ENCODE data around the gene DAD1. TPM values are rescaled to one million over a fixed set of nuclear protein-coding genes. Genes with fewer than 3 reads are reported as not detected.
A peak's percentile ranks its signal among the peaks of the same experiment; 100 is the strongest.

Gene DAD1
- total RNA-seq, 1 experiment from 2014 or later: 166 TPM

DNA sequence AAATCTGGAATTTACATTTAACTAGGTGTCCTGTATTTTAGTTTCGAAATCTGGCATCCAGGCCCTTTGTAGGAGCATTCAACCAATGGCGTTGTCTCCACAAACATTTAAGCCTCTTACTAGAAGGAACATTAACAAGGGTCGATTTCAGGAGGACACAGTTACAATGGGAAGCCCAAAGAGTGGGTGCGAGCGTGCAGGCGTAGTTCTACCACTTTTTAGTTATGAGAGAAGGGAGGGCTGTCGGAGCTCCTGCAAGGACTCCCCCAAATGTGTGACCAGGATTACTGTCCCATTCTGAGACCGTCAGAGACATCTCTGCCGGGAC is 8.7 kb upstream of the DAD1 start:
- POLR2A ChIA-PET: interaction anchor here (0.6 to 5.4 kb wide), 15 partner anchors 10 to 527 kb away, joined by 3 to 116 read pairs (median 10); partner anchors contain the start of genes DAD1, OR6J1 and OXA1L
- H3K27ac Mint-ChIP-seq (ENCODE audit: low read depth, unreplicated experiment): peak overlapping the region; percentile 88

GRCh38 chr14:22597265-22597664 is 8.2 kb upstream of the DAD1 start:
- intact Hi-C loops (cut with micrococcal nuclease): no loop called here
- H3K4me1 Mint-ChIP-seq (ENCODE audit: insufficient read depth, unreplicated experiment): peaks cover 15% of the 10 kb centered on the region
- H3K27ac Mint-ChIP-seq (ENCODE audit: low read depth, unreplicated experiment): no peak overlapping the region
- peaks cover 37% of the 10 kb centered on the region for H3K27me3 Mint-ChIP-seq (ENCODE audit: insufficient read depth, unreplicated experiment)
- H3K36me3 Mint-ChIP-seq (ENCODE audit: insufficient read depth, unreplicated experiment): peaks cover 4% of the 10 kb centered on the region
- no TSS peak for BruUV-seq (replicated peaks)
- peak overlapping the region; percentile 97 for H3K4me3 Mint-ChIP-seq (ENCODE audit: unreplicated experiment)
- TF ChIP-seq, protein P1, sequence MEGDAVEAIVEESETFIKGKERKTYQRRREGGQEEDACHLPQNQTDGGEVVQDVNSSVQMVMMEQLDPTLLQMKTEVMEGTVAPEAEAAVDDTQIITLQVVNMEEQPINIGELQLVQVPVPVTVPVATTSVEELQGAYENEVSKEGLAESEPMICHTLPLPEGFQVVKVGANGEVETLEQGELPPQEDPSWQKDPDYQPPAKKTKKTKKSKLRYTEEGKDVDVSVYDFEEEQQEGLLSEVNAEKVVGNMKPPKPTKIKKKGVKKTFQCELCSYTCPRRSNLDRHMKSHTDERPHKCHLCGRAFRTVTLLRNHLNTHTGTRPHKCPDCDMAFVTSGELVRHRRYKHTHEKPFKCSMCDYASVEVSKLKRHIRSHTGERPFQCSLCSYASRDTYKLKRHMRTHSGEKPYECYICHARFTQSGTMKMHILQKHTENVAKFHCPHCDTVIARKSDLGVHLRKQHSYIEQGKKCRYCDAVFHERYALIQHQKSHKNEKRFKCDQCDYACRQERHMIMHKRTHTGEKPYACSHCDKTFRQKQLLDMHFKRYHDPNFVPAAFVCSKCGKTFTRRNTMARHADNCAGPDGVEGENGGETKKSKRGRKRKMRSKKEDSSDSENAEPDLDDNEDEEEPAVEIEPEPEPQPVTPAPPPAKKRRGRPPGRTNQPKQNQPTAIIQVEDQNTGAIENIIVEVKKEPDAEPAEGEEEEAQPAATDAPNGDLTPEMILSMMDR (IDR thresholded peaks at IDR 0.05; ENCODE audit: unreplicated experiment): no peak
- no peak for DNase-seq (ENCODE audit: unreplicated experiment)
- no peaks in the 10 kb centered on the region for H3K9me3 Mint-ChIP-seq (ENCODE audit: unreplicated experiment)
- ChIA-PET POLR2A (interaction anchor here (0.7 to 5.4 kb wide), 8 partner anchors 9 to 410 kb away, joined by 3 to 116 read pairs (median 19); partner anchors contain the start of genes DAD1, OR6J1 and OXA1L), CTCF (interaction anchor here (0.7 to 6.3 kb wide), 10 partner anchors 9 to 465 kb away, joined by 3 to 69 read pairs (median 6); partner anchors contain the start of genes DAD1 and OR6J1)

More for the DNA sequence above, 8.7 kb upstream of the DAD1 start:
- TF ChIP-seq, protein P1 (IDR thresholded peaks at IDR 0.05; ENCODE audit: unreplicated experiment): no peak
- H3K4me1 Mint-ChIP-seq (ENCODE audit: insufficient read depth, unreplicated experiment): peaks cover 15% of the 10 kb centered on the region
- BruUV-seq (replicated peaks): no TSS peak
- no peak for DNase-seq (ENCODE audit: unreplicated experiment)
- H3K9me3 Mint-ChIP-seq (ENCODE audit: unreplicated experiment): no peaks in the 10 kb centered on the region
- intact Hi-C loops (cut with micrococcal nuclease): loop anchor here (1.0 kb wide), 1 partner anchor 56 kb away; no protein-coding TSS in a partner anchor
- peaks cover 8% of the 10 kb centered on the region for H3K36me3 Mint-ChIP-seq (ENCODE audit: insufficient read depth, unreplicated experiment)
- peak overlapping the region; percentile 97 for H3K4me3 Mint-ChIP-seq (ENCODE audit: unreplicated experiment)
- CTCF ChIA-PET: interaction anchor here (0.6 to 6.3 kb wide), 10 partner anchors 8 to 303 kb away, joined by 3 to 69 read pairs (median 11); partner anchors contain the start of genes DAD1 and OR6J1
- H3K27me3 Mint-ChIP-seq (ENCODE audit: insufficient read depth, unreplicated experiment): peaks cover 32% of the 10 kb centered on the region

GRCh38 chr14:22596354-22596879 is 7.4 kb upstream of the DAD1 start:
- POLR2A ChIA-PET: interaction anchor here (0.6 to 5.4 kb wide), 3 partner anchors 8 to 955 kb away, joined by 3 to 116 read pairs (median 19); partner anchors contain the start of gene DAD1
- Mint-ChIP-seq H3K27me3 (ENCODE audit: insufficient read depth, unreplicated experiment) (peaks cover 42% of the 10 kb centered on the region), H3K27ac (ENCODE audit: low read depth, unreplicated experiment) (no peak overlapping the region), H3K36me3 (ENCODE audit: insufficient read depth, unreplicated experiment) (peaks cover 4% of the 10 kb centered on the region), H3K4me1 (ENCODE audit: insufficient read depth, unreplicated experiment) (peaks cover 15% of the 10 kb centered on the region), H3K4me3 (ENCODE audit: unreplicated experiment) (no peak overlapping the region), H3K9me3 (ENCODE audit: unreplicated experiment) (no peaks in the 10 kb centered on the region)
- TF ChIP-seq, protein P1 (IDR thresholded peaks at IDR 0.05; ENCODE audit: unreplicated experiment): no peak
- no peak for DNase-seq (ENCODE audit: unreplicated experiment)
- intact Hi-C loops (cut with micrococcal nuclease): no loop called here
- no TSS peak for BruUV-seq (replicated peaks)
- CTCF ChIA-PET: interaction anchor here (1.2 to 6.3 kb wide), 3 partner anchors 26 to 276 kb away, joined by 3 to 57 read pairs (median 18); partner anchors contain the start of gene OR6J1

DNA sequence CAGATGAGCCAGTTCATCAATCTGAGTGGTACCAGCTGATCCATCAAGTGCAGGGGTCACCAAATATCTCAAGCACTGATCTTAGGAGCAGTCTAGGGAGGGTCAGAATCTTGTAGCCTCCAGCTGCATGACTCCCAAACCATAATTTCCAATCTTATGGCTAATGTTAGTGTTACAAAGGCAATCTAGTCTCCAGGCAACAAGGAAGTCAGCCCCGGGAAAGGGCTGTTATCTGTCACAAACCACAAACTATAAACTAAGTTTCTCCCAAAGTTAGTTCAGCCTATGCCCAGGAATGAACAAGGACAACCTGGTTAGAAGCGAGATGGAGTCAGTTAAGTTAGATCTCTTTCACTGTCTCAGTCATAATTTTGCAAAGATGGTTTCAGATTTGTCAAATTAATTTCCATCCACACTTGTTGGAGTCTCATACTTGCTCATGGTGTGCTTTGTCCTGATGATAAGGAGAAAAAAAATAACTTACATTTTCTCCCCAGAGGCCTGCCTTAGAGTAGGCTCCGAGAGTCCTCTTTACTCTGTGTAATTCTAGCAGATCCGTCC is 5.2 kb upstream of the DAD1 start:
- BruUV-seq (replicated peaks): no TSS peak
- no peak overlapping the region for H3K27ac Mint-ChIP-seq (ENCODE audit: low read depth, unreplicated experiment)
- H3K36me3 Mint-ChIP-seq (ENCODE audit: insufficient read depth, unreplicated experiment): peaks cover 5% of the 10 kb centered on the region
- TF ChIP-seq, protein P1 (IDR thresholded peaks at IDR 0.05; ENCODE audit: unreplicated experiment): no peak
- POLR2A ChIA-PET: no interaction called here
- no peak for DNase-seq (ENCODE audit: unreplicated experiment)
- H3K9me3 Mint-ChIP-seq (ENCODE audit: unreplicated experiment): no peaks in the 10 kb centered on the region
- intact Hi-C loops (cut with micrococcal nuclease): no loop called here
- peaks cover 42% of the 10 kb centered on the region for H3K27me3 Mint-ChIP-seq (ENCODE audit: insufficient read depth, unreplicated experiment)
- no peak overlapping the region for H3K4me3 Mint-ChIP-seq (ENCODE audit: unreplicated experiment)
- CTCF ChIA-PET: interaction anchor here (0.6 to 4.5 kb wide), 7 partner anchors 11 to 124 kb away, joined by 3 to 20 read pairs (median 5); partner anchors contain the start of gene OR6J1
- peaks cover 11% of the 10 kb centered on the region for H3K4me1 Mint-ChIP-seq (ENCODE audit: insufficient read depth, unreplicated experiment)

Measured in MCF 10A (cell line).